Psoas muscle (tissue), 8 donors: ENCODE measurements around the gene SLCO3A1. TPM values are rescaled to one million over a fixed set of nuclear protein-coding genes. Genes with fewer than 3 reads are reported as not detected.

Source experiments
- ATAC-seq, 4 donors: fragments of 200-7000 bp; cut with Tn5 transposase; one replicate each; pipeline ENCODE4 v1.9.1; 2020; ENCODE audit warnings: moderate library complexity in 3 of 4, mild to moderate bottlenecking in 2 of 4
- DNase-seq, 2 donors: peaks; one replicate each; pipeline ENCODE4 v3.0.0-alpha.2; 2020
- H3K27ac ChIP-seq: fragments of 200-600 bp; one replicate; pipeline ENCODE4 v1.8.0; 2022
- H3K27me3 ChIP-seq, 3 donors: fragments of 200-600 bp in 1 of 3; one replicate each; pipeline versions ENCODE4 v1.6.1 to v1.8.0; 2013 to 2022; ENCODE audit warnings: low read length in 2 of 3, mild to moderate bottlenecking in 2 of 3, moderate library complexity in 1 of 3; ENCODE audit not compliant: insufficient read depth in 3 of 3
- H3K36me3 ChIP-seq, 2 donors: fragments of 200-600 bp in 1 of 2; one replicate each; pipeline versions ENCODE4 v1.6.1 to v1.8.0; 2013 to 2022; ENCODE audit warnings: low read depth in 1 of 2, mild to moderate bottlenecking in 1 of 2, moderate library complexity in 1 of 2; ENCODE audit not compliant: insufficient read depth in 1 of 2
- H3K4me1 ChIP-seq: fragments of 200-600 bp; one replicate; pipeline ENCODE4 v1.8.0; 2022
- H3K4me3 ChIP-seq: fragments of 200-600 bp; one replicate; pipeline ENCODE4 v1.8.0; 2022; ENCODE audit warnings: mild to moderate bottlenecking
- H3K9me3 ChIP-seq: fragments of 200-600 bp; one replicate; pipeline ENCODE4 v1.8.0; 2022
- CTCF ChIP-seq: fragments of 200-600 bp; IDR thresholded peaks from one replicate; pipeline ENCODE4 v1.8.0; 2022; ENCODE audit warnings: antibody characterized with exemption
- WGBS, 3 donors: extraction: QIAGEN DNeasy Blood & Tissue Kit; methylation state at CpG; one replicate each; pipeline versions ENCODE4 v1.1.6 to v1.1.7; 2013; 5-methylcytosine and 5-hydroxymethylcytosine counted together
- intact Hi-C, 2 donors: fragments of 100-400 bp; cut with DNase I; formaldehyde crosslinking; loops; one replicate each; pipeline versions ENCODE4 v1.11.0 to v1.14.2; 2022
- long read RNA-seq, 2 donors: library from polyadenylated mRNA; unstranded; transcript quantifications; one replicate each; pipeline ENCODE4 v2.0.0, GENCODE V29; 2021
- polyA plus RNA-seq, 3 donors: library from polyadenylated mRNA; stranded (reverse); fragments of 200-250 nt; gene quantifications; one replicate each; pipeline ENCODE4 v1.2.3, GENCODE V29; 2013
- total RNA-seq, 4 donors: library from RNA; stranded (reverse); fragmentation: NEBNext Ultra II Directional in 2 of 4; extraction: Animal tissue kit (Norgen Biotek cat#: 25700) in 2 of 4; gene quantifications; one replicate each; pipeline versions ENCODE4 v1.2.1 to v1.2.4, GENCODE V29; 2021 to 2023
- donor health status: healthy with polysubstance abuse.
- donor health status: DM: no; HTN: no; CAD: no; lungs with moderate emphysema.
- donor health status: Bipolar disorder and iron deficiency.
- donor health status: healthy.
- donor health status: DM: yes; HTN: yes; CAD: no.
- donor health status: DM: no; HTN: no; CAD: no.
- donor health status: DM: no; HTN: no; CAD: no.
- donor health status: DM: yes; HTN: yes; CAD: no.

Gene SLCO3A1
- total RNA-seq (1 to 10 TPM; 5.9 to 9.4 (median 9.4) TPM), polyA plus RNA-seq (10 to 100 TPM in 1 of 3 donors, 1 to 10 TPM in 2; 3.5 to 10.3 (median 7.0) TPM)
- long read RNA-seq, donor 1, full-length matches to known transcripts: 12 of 17 reads
- long read RNA-seq, donor 1, partial matches to known transcripts: 2 of 17 reads
- long read RNA-seq, donor 1, other reads (novel, unspliced or antisense): 3 of 17 reads
- long read RNA-seq, donor 2, full-length matches to known transcripts: 12 of 22 reads
- long read RNA-seq, donor 2, partial matches to known transcripts: 6 of 22 reads
- long read RNA-seq, donor 2, other reads (novel, unspliced or antisense): 4 of 22 reads

GRCh38 chr15:91853511-91853947 is at the start of gene SLCO3A1:
Gene SLCO3A1, plus strand, starts transcription at chr15:91853708.
- Histone ChIP-seq H3K27me3 (no peaks in the 10 kb centered on the region), H3K9me3 (no peaks in the 10 kb centered on the region), H3K36me3 (no peaks in the 10 kb centered on the region), H3K4me3 (peak within 1 kb of the TSS; percentile 81), H3K27ac (peak within 1 kb of the TSS; percentile 78), H3K4me1 (peaks cover 10% of the 10 kb centered on the region)
- 0 to 1% (median 0%) methylated on average over 31 to 66 of the region's 67 CpGs for WGBS, 3 donors
- intact Hi-C loops: loop anchor here (2.0 to 5.0 kb wide), 5 partner anchors 89 to 551 kb away; no protein-coding TSS in a partner anchor
- TF ChIP-seq CTCF: no peak
- peak; percentile 82 to 87 for DNase-seq
- peak; percentile 42 to 63 (median 48) for ATAC-seq

- intact Hi-C loops: no loop called here
- H3K9me3 ChIP-seq: no peaks in the 10 kb centered on the region
- WGBS, 3 donors: 92% methylated on average over 6 of the region's 6 CpGs
- no peak overlapping the region for H3K4me3 ChIP-seq
- peaks cover 0 to 3% (median 0%) of the 10 kb centered on the region in 3 donors for H3K27me3 ChIP-seq
- ATAC-seq: no peak
- DNase-seq: no peak
- H3K36me3 ChIP-seq: no peaks in the 10 kb centered on the region
- H3K4me1 ChIP-seq: no peaks in the 10 kb centered on the region
- no peak for TF ChIP-seq CTCF
- H3K27ac ChIP-seq: no peak overlapping the region
Measured at GRCh38 chr15:91807122-91807521, 46.4 kb upstream of the SLCO3A1 start.

- H3K27me3 ChIP-seq: no peaks in the 10 kb centered on the region
- 91 to 98% (median 92%) methylated on average over 2 of the region's 2 CpGs for WGBS, 3 donors
- ATAC-seq: no peak
- intact Hi-C loops: no loop called here
- no peak overlapping the region for H3K27ac ChIP-seq
- no peaks in the 10 kb centered on the region for H3K9me3 ChIP-seq
- no peak for DNase-seq
- no peak for TF ChIP-seq CTCF
- no peaks in the 10 kb centered on the region for H3K4me1 ChIP-seq
- H3K4me3 ChIP-seq: no peak overlapping the region
- H3K36me3 ChIP-seq: no peaks in the 10 kb centered on the region
Measured at GRCh38 chr15:91813924-91814323, 39.6 kb upstream of the SLCO3A1 start.

GRCh38 chr15:91816942-91817341 is 36.6 kb upstream of the SLCO3A1 start:
- Histone ChIP-seq H3K4me1 (no peaks in the 10 kb centered on the region), H3K36me3 (no peaks in the 10 kb centered on the region), H3K27ac (no peak overlapping the region), H3K9me3 (no peaks in the 10 kb centered on the region), H3K4me3 (no peak overlapping the region), H3K27me3 (no peaks in the 10 kb centered on the region)
- DNase-seq (no peak), ATAC-seq (no peak)
- intact Hi-C loops: no loop called here
- 85 to 86% (median 85%) methylated on average over 3 of the region's 3 CpGs for WGBS, 3 donors
- TF ChIP-seq CTCF: no peak
